ENCODE data around the gene KCNMB4.

Gene KCNMB4

GRCh38 chr12:70383886-70384285 lies 17.8 kb downstream of the KCNMB4 start:
- no peak for TF ChIP-seq POLR2AphosphoS5 (IDR thresholded peaks at IDR 0.05; ENCODE audit: low read depth, low read length)
- TF ChIP-seq FOXP2 (optimal IDR thresholded peaks at IDR 0.05; ENCODE audit: borderline replicate concordance, extremely low read depth, extremely low read length, insufficient read depth), result no peak
- TF ChIP-seq, protein P1, sequence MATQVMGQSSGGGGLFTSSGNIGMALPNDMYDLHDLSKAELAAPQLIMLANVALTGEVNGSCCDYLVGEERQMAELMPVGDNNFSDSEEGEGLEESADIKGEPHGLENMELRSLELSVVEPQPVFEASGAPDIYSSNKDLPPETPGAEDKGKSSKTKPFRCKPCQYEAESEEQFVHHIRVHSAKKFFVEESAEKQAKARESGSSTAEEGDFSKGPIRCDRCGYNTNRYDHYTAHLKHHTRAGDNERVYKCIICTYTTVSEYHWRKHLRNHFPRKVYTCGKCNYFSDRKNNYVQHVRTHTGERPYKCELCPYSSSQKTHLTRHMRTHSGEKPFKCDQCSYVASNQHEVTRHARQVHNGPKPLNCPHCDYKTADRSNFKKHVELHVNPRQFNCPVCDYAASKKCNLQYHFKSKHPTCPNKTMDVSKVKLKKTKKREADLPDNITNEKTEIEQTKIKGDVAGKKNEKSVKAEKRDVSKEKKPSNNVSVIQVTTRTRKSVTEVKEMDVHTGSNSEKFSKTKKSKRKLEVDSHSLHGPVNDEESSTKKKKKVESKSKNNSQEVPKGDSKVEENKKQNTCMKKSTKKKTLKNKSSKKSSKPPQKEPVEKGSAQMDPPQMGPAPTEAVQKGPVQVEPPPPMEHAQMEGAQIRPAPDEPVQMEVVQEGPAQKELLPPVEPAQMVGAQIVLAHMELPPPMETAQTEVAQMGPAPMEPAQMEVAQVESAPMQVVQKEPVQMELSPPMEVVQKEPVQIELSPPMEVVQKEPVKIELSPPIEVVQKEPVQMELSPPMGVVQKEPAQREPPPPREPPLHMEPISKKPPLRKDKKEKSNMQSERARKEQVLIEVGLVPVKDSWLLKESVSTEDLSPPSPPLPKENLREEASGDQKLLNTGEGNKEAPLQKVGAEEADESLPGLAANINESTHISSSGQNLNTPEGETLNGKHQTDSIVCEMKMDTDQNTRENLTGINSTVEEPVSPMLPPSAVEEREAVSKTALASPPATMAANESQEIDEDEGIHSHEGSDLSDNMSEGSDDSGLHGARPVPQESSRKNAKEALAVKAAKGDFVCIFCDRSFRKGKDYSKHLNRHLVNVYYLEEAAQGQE (IDR thresholded peaks at IDR 0.05; ENCODE audit: insufficient read depth in 1 of 2, low read depth in 2 of 2, low read length in 2 of 2), result no peak
- TF ChIP-seq TAF1 (IDR thresholded peaks at IDR 0.05; ENCODE audit: borderline replicate concordance, insufficient read depth, low read length), result no peak
- no peak for TF ChIP-seq SIN3A (IDR thresholded peaks at IDR 0.05; ENCODE audit: borderline replicate concordance, insufficient read depth, low read length)

DNA sequence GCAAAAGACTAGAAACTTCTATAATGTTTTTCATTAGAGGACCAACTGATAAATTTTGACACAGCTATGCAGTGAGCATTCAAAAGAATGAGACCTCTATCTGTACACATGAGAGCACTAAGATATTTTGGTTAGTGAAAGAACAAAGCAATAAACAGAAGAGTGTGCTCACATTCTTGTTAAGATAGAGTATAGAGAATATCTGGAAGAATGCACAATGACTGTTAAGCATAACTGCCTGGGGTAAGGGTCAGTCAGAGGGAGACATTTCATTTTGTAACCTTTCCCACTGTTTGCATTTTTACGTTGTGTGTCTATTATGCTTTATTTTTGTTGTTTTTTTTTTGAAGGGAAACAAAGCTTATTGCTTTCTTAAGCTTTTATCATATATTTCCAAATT lies 20.7 kb downstream of the KCNMB4 start:
- TF ChIP-seq POLR2AphosphoS5 (IDR thresholded peaks at IDR 0.05; ENCODE audit: low read depth, low read length), result no peak
- no peak for TF ChIP-seq FOXP2 (optimal IDR thresholded peaks at IDR 0.05; ENCODE audit: borderline replicate concordance, extremely low read depth, extremely low read length, insufficient read depth)
- TF ChIP-seq, protein P1 (IDR thresholded peaks at IDR 0.05; ENCODE audit: insufficient read depth in 1 of 2, low read depth in 2 of 2, low read length in 2 of 2), result no peak
- TF ChIP-seq TAF1 (IDR thresholded peaks at IDR 0.05; ENCODE audit: borderline replicate concordance, insufficient read depth, low read length), result no peak
- no peak for TF ChIP-seq SIN3A (IDR thresholded peaks at IDR 0.05; ENCODE audit: borderline replicate concordance, insufficient read depth, low read length)

- TF ChIP-seq, protein P1 (IDR thresholded peaks at IDR 0.05; ENCODE audit: insufficient read depth in 1 of 2, low read depth in 2 of 2, low read length in 2 of 2), result no peak
- TF ChIP-seq FOXP2 (optimal IDR thresholded peaks at IDR 0.05; ENCODE audit: borderline replicate concordance, extremely low read depth, extremely low read length, insufficient read depth), result no peak
These were observed 23.6 kb downstream of the KCNMB4 start for GRCh38 chr12:70389678-70390077.

DNA sequence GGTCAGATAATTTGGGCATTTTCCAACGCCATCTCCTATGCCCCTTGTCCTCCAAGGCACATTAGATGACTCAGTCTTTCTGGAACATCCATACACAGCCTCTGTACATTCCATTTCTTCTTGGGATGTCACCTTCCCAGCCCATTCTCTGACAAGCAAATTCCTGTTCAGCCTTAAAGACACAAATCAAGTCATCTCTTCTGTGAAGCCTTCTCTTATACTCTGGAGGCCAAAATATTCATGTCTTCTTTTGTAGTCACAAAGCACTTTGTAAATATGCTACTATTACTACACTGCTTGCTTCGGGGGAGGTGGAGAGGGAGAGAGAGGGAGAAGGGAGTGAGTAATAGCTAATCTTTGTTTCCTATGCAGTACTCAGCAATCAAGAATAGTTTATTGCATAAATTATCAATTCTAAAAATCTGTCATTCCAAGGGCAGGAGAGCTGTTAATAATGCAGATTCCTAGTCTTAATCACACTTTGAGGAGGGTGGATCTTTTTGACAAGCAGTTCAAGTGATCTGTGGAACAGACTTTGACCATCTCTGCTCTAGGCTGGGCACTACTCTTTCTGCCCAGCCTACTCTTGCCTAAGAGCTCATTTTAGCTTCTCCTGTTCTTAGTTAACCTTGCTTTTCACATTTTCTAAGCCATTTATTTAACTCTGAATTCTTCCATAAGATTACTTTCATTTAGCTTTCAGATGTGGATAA lies 27.9 kb downstream of the KCNMB4 start:
- TF ChIP-seq, protein P1 (IDR thresholded peaks at IDR 0.05; ENCODE audit: insufficient read depth in 1 of 2, low read depth in 2 of 2, low read length in 2 of 2), result no peak
- no peak for TF ChIP-seq POLR2AphosphoS5 (IDR thresholded peaks at IDR 0.05; ENCODE audit: low read depth, low read length)

- TF ChIP-seq TAF1 (IDR thresholded peaks at IDR 0.05; ENCODE audit: borderline replicate concordance, insufficient read depth, low read length) (no peak), SIN3A (IDR thresholded peaks at IDR 0.05; ENCODE audit: borderline replicate concordance, insufficient read depth, low read length) (no peak), POLR2AphosphoS5 (IDR thresholded peaks at IDR 0.05; ENCODE audit: low read depth, low read length) (no peak), FOXP2 (optimal IDR thresholded peaks at IDR 0.05; ENCODE audit: borderline replicate concordance, extremely low read depth, extremely low read length, insufficient read depth) (no peak)
- TF ChIP-seq, protein P1 (IDR thresholded peaks at IDR 0.05; ENCODE audit: insufficient read depth in 1 of 2, low read depth in 2 of 2, low read length in 2 of 2), result no peak
These were observed 31.9 kb downstream of the KCNMB4 start for GRCh38 chr12:70398002-70398401.

Measured in PFSK-1 (cell line).